Left lung (tissue), 10 donors: ENCODE measurements around the gene KIR3DL2. TPM values are rescaled to one million over a fixed set of nuclear protein-coding genes. Genes with fewer than 3 reads are reported as not detected.
"Not testable (repeated sequence)": the region's sequence is repeated elsewhere in the genome, so short reads cannot be mapped to it uniquely, and the experiment has no call there.

Source experiments
- ATAC-seq: fragments of 200-7000 bp; cut with Tn5 transposase; one replicate; pipeline ENCODE4 v1.9.1; 2020; ENCODE audit warnings: moderate library complexity
- DNase-seq, 4 donors: peaks; one replicate each; pipeline ENCODE4 v3.0.0-alpha.2; 2013 to 2020
- H3K27ac ChIP-seq, 2 donors: fragments of 200-600 bp; sonication (generic) in 1 of 2; one replicate each; pipeline versions ENCODE4 v1.5.0 to v1.8.0; 2020 to 2021
- H3K27me3 ChIP-seq, 2 donors: fragments of 200-600 bp; sonication (generic) in 1 of 2; one replicate each; pipeline versions ENCODE4 v1.5.0 to v1.8.0; 2020 to 2021
- H3K36me3 ChIP-seq, 2 donors: fragments of 200-600 bp; sonication (generic) in 1 of 2; one replicate each; pipeline versions ENCODE4 v1.5.0 to v1.8.0; 2020 to 2021
- H3K4me1 ChIP-seq, 2 donors: fragments of 200-600 bp; one replicate each; pipeline ENCODE4 v1.8.0; 2021
- H3K4me3 ChIP-seq, 2 donors: fragments of 200-600 bp; sonication (generic) in 1 of 2; one replicate each; pipeline versions ENCODE4 v1.5.0 to v1.8.0; 2020 to 2021; ENCODE audit warnings: mild to moderate bottlenecking in 1 of 2
- H3K9me3 ChIP-seq, 2 donors: fragments of 200-600 bp; sonication (generic) in 1 of 2; one replicate each; pipeline versions ENCODE4 v1.5.0 to v1.8.0; 2020 to 2021
- intact Hi-C, 2 donors: fragments of 100-400 bp; cut with DNase I; formaldehyde crosslinking; loops; one replicate each; pipeline versions ENCODE4 v1.11.2 to v1.14.2; 2022
- polyA plus RNA-seq, 6 donors: library from polyadenylated mRNA; unstranded; fragments of 120-200 nt; gene quantifications; one replicate each; pipeline ENCODE4 v1.2.1, GENCODE V29; 2013; ENCODE audit not compliant: insufficient read length in 6 of 6
- total RNA-seq, 2 donors: library from RNA; stranded (reverse); fragmentation: NEBNext Ultra II Directional; extraction: Animal tissue kit (Norgen Biotek cat#: 25700); gene quantifications; one replicate each; pipeline ENCODE4 v1.2.1, GENCODE V29; 2021
- TF ChIP-seq, protein P1 (sequence below), 2 donors: fragments of 200-600 bp; sonication (generic) in 1 of 2; IDR thresholded peaks; one replicate each; pipeline versions ENCODE4 v1.5.0 to v1.8.0; 2021; ENCODE audit warnings: antibody characterized with exemption in 2 of 2
- donor health status: DM: no; HTN: yes; CAD: no.
- donor health status: DM: no; HTN: no; CAD: no.

KIR3DL2 gene
- total and polyA plus RNA-seq, 8 donors: 0.10 to 0.42 (median 0.20) TPM; not detected in 5

DNA sequence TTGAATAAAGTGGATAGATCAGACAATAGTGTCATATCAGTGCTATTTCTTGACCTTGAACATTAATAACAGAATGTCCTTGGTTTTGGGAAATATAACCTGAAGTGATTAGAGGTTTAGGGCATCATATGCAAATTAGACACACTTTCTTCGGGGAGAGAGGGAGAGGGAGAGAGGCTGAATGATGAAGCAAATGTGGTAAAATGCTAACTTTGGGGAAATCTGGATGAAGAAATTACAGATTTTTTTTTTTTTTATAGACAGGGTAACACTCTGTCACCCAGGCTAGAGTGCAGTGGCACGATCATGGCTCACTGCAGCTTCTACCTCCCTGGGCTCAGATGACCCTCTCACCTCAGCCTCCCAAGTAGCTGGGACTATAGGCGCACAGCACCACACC lies 51.8 kb downstream of the KIR3DL2 start:
- ATAC-seq: no peak
- no peak for DNase-seq
- Histone ChIP-seq H3K27ac (no peak overlapping the region), H3K4me3 (no peak overlapping the region), H3K9me3 (no peaks in the 10 kb centered on the region), H3K36me3 (no peaks in the 10 kb centered on the region), H3K4me1 (peaks cover 0 to 9% of the 10 kb centered on the region in 2 donors), H3K27me3 (peaks cover 0 to 25% of the 10 kb centered on the region in 2 donors)
- TF ChIP-seq, protein P1, sequence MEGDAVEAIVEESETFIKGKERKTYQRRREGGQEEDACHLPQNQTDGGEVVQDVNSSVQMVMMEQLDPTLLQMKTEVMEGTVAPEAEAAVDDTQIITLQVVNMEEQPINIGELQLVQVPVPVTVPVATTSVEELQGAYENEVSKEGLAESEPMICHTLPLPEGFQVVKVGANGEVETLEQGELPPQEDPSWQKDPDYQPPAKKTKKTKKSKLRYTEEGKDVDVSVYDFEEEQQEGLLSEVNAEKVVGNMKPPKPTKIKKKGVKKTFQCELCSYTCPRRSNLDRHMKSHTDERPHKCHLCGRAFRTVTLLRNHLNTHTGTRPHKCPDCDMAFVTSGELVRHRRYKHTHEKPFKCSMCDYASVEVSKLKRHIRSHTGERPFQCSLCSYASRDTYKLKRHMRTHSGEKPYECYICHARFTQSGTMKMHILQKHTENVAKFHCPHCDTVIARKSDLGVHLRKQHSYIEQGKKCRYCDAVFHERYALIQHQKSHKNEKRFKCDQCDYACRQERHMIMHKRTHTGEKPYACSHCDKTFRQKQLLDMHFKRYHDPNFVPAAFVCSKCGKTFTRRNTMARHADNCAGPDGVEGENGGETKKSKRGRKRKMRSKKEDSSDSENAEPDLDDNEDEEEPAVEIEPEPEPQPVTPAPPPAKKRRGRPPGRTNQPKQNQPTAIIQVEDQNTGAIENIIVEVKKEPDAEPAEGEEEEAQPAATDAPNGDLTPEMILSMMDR (IDR thresholded peaks at IDR 0.05): no peak
- intact Hi-C loops: no loop called here

DNA sequence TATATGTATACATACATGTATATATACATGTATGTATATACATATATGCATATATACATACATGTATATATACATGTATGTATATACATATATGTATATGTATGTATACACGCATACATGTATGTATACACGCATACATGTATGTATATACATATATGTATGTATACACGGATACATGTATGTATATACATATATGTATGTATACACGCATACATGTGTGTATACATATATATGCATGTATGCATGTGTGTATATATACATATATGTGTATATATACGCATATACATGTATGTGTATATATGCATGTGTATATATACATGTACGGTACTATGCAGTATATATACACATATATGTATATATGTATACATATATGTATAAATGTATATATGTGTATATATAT lies 53.1 kb downstream of the KIR3DL2 start:
- TF ChIP-seq, protein P1 (IDR thresholded peaks at IDR 0.05): no peak
- H3K36me3 ChIP-seq: no peaks in the 10 kb centered on the region
- H3K9me3 ChIP-seq: no peaks in the 10 kb centered on the region
- ATAC-seq (no peak), DNase-seq (no peak)
- no peak overlapping the region for H3K27ac ChIP-seq
- no peak overlapping the region for H3K4me3 ChIP-seq
- H3K4me1 ChIP-seq: peaks cover 0 to 9% of the 10 kb centered on the region in 2 donors
- intact Hi-C loops: no loop called here
- H3K27me3 ChIP-seq: peaks cover 0 to 26% of the 10 kb centered on the region in 2 donors

DNA sequence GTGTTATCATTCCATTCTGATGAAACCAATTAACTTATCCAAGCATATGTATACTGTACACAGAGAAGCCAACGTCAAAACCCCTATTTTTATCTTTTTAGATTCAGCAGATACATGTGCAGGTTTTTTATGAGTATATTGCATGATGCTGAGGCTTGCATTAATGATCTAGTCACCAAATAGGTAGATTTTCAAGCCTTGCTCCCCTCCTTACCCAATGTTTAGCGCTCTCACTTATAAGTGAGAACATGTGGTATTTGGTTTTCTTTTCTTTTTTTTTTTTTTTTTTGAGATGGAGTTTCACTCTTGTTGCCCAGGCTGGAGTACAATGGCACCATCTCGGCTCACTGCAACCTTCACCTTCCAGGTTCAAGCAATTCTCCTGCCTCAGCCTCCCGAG lies 54.0 kb downstream of the KIR3DL2 start:
- DNase-seq, intact Hi-C loops, H3K9me3 ChIP-seq, ATAC-seq, H3K36me3 ChIP-seq, H3K4me3 ChIP-seq, H3K27ac ChIP-seq, H3K4me1 ChIP-seq: not testable (repeated sequence)
- H3K27me3 ChIP-seq: peaks cover 0 to 30% of the 10 kb centered on the region in 2 donors

DNA sequence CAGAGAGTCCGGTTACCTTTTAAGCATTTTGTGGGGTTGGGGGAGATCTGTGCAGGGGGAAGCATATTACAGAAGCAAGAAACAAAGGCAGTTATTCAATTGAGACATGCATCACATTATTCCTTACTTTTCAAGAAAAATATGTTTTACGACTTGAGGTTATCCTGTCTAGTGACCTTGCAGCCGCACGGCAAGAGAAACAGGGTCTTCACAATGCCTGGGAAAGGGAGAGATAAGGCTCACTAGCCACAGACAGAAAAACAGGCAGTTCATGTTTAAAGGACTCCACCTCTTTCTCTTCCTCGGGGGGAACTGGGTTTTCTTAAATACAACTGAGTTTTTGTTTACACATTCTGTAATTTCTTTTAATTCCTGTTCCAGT lies 55.2 kb downstream of the KIR3DL2 start:
- intact Hi-C loops: no loop called here
- H3K36me3 ChIP-seq: no peaks in the 10 kb centered on the region
- H3K4me3 ChIP-seq: no peak overlapping the region
- no peaks in the 10 kb centered on the region for H3K9me3 ChIP-seq
- ATAC-seq (no peak), DNase-seq (no peak)
- peaks cover 0 to 38% of the 10 kb centered on the region in 2 donors for H3K27me3 ChIP-seq
- H3K4me1 ChIP-seq: peaks cover 0 to 9% of the 10 kb centered on the region in 2 donors
- no peak overlapping the region for H3K27ac ChIP-seq
- TF ChIP-seq, protein P1 (IDR thresholded peaks at IDR 0.05): no peak

DNA sequence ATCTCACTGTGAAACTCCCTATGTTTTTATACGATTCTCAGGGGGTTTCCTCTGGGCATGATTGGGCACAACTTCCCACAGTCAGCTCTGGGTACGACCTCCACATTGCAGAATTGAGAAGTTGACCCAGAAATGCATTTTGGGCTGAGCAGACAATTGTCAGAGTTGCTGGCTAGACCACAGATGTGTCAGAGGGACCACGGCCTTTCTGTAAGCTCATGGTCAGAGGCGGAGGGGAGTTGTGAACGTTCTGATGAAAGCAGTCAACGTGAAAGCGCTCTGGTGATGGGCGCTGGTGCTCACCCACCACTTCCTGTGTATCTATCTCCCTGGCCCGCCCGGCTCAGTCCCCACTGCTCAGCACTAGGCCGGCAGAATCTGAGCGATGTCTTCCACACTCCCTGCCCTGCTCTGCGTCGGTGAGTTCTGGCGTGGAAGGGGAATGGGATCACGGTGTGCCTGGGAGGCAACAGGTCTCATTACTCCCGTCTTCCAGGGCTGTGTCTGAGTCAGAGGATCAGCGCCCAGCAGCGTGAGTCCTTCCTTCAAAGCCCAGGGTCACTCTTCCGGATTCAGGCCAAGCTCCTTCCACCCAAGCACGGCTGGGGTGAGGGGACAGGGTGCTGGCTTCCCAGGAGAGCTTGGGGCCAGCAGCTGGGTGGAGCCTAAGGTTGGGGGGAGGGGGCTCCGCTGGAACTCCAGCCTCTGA lies 55.7 kb downstream of the KIR3DL2 start, which contains the start of gene NCR1:
NCR1 (plus strand) TSS at position 346 of the 709 bp plus-strand sequence; CDS start at position 386, 40 bp downstream.
- no peak within 1 kb of the TSS for H3K4me3 ChIP-seq
- ATAC-seq (no peak), DNase-seq (no peak)
- no peaks in the 10 kb centered on the region for H3K36me3 ChIP-seq
- intact Hi-C loops: no loop called here
- peaks cover 0 to 3% of the 10 kb centered on the region in 2 donors for H3K4me1 ChIP-seq
- H3K27ac ChIP-seq: no peak within 1 kb of the TSS
- no peaks in the 10 kb centered on the region for H3K9me3 ChIP-seq
- peaks cover 0 to 38% of the 10 kb centered on the region in 2 donors for H3K27me3 ChIP-seq
- TF ChIP-seq, protein P1 (IDR thresholded peaks at IDR 0.05): no peak
